GM19035 (cell line): ENCODE data around the gene SPINK14.

Experiments
- ATAC-seq: cut with Tn5 transposase; IDR thresholded peaks from one replicate; pipeline ENCODE4 v1.9.1; 2021; ENCODE audit not compliant: unreplicated experiment

The SPINK14 gene

GRCh38 chr5:148193202-148193601 lies 24.9 kb downstream of the SPINK14 start:
- no peak for ATAC-seq

- no peak for ATAC-seq
These were observed 32.8 kb downstream of the SPINK14 start for GRCh38 chr5:148201151-148201550.

- ATAC-seq = no peak
These were observed 34.3 kb downstream of the SPINK14 start, which contains the start of gene SPINK6 for GRCh38 chr5:148202531-148203203. SPINK6 (plus strand) TSS chr5:148203042; CDS start chr5:148203097, 55 bp downstream.

- ATAC-seq = no peak
These were observed 36.9 kb downstream of the SPINK14 start for GRCh38 chr5:148205044-148205806.

GRCh38 chr5:148205865-148206264 lies 37.5 kb downstream of the SPINK14 start:
- ATAC-seq = no peak

GRCh38 chr5:148206620-148207019 lies 38.3 kb downstream of the SPINK14 start:
- ATAC-seq = no peak

GRCh38 chr5:148208226-148208625 lies 39.9 kb downstream of the SPINK14 start:
- ATAC-seq = no peak

GRCh38 chr5:148209151-148209770 lies 40.9 kb downstream of the SPINK14 start:
- no peak for ATAC-seq

GRCh38 chr5:148214665-148215185 lies 46.4 kb downstream of the SPINK14 start:
- ATAC-seq = no peak

GRCh38 chr5:148221508-148221907 lies 53.2 kb downstream of the SPINK14 start:
- ATAC-seq = no peak

- no peak for ATAC-seq
These were observed 55.9 kb downstream of the SPINK14 start for GRCh38 chr5:148224117-148224742.
